HL-60 (cell line): ENCODE measurements around the gene ANO1.

ENCODE experiments used
- DNase-seq, 2 experiments: peaks; one replicate each; pipeline ENCODE4 v3.0.0-alpha.2; 2010 to 2020; ENCODE audit warnings: low read depth in 1 of 2, low spot score in 1 of 2
- H3K27ac ChIP-seq: fragments of 250-450 bp; sonication (Bioruptor Pico); replicated peaks from 2 replicates; pipeline ENCODE4 v1.5.1; 2020; ENCODE audit warnings: mild to moderate bottlenecking, moderate library complexity
- H3K27me3 ChIP-seq: fragments of 250-450 bp; sonication (Bioruptor Pico); 2 replicates; pipeline ENCODE4 v1.5.1; 2021; ENCODE audit warnings: mild to moderate bottlenecking, moderate library complexity; ENCODE audit not compliant: insufficient read depth, poor library complexity, severe bottlenecking
- H3K4me3 ChIP-seq: replicated peaks from 2 replicates; pipeline ENCODE4 v1.5.1; 2011; ENCODE audit warnings: mild to moderate bottlenecking, control low read depth, low read length; ENCODE audit not compliant: insufficient read depth
- GABPA ChIP-seq: IDR thresholded peaks from 2 replicates; pipeline ENCODE4 v1.6.1; 2012; ENCODE audit warnings: low read depth
- POLR2AphosphoS5 ChIP-seq: IDR thresholded peaks from 2 replicates; pipeline ENCODE4 v1.6.1; 2012; ENCODE audit warnings: low read depth
- SPI1 ChIP-seq: IDR thresholded peaks from 2 replicates; pipeline ENCODE4 v1.6.1; 2012; ENCODE audit warnings: low read depth, mild to moderate bottlenecking, borderline replicate concordance
- TF ChIP-seq, protein P1 (sequence below): IDR thresholded peaks from one replicate; pipeline ENCODE4 v1.5.1; 2011; ENCODE audit warnings: low read length, control low read depth, inconsistent platforms; ENCODE audit not compliant: insufficient read depth
- TF ChIP-seq, protein P2 (sequence below): IDR thresholded peaks from 2 replicates; pipeline ENCODE4 v1.6.1; 2012; ENCODE audit warnings: low read depth; ENCODE audit not compliant: insufficient replicate concordance

Gene ANO1

DNA sequence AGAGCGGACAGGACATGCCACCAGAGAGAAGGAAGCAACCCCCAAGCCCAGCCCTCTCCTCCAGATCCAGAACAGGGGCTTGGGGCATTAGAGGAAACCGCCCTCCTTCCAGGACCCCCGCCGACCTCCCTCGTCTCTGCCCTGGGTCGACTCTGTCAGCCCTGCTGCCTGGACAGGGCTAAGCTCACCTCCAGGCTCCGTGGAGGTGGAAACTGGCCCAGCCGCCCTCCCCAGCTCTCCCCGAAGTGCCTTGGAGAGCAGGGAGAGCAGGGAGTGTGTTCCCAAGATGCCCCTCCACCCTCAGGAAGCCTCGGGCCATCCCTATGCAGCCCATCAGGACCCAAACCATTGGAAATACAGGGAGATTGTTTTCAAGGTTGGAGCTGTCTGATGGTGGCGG is 26.8 kb downstream of the ANO1 start:
- TF ChIP-seq, protein P1, sequence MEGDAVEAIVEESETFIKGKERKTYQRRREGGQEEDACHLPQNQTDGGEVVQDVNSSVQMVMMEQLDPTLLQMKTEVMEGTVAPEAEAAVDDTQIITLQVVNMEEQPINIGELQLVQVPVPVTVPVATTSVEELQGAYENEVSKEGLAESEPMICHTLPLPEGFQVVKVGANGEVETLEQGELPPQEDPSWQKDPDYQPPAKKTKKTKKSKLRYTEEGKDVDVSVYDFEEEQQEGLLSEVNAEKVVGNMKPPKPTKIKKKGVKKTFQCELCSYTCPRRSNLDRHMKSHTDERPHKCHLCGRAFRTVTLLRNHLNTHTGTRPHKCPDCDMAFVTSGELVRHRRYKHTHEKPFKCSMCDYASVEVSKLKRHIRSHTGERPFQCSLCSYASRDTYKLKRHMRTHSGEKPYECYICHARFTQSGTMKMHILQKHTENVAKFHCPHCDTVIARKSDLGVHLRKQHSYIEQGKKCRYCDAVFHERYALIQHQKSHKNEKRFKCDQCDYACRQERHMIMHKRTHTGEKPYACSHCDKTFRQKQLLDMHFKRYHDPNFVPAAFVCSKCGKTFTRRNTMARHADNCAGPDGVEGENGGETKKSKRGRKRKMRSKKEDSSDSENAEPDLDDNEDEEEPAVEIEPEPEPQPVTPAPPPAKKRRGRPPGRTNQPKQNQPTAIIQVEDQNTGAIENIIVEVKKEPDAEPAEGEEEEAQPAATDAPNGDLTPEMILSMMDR, result no peak
- no peak for TF ChIP-seq SPI1
- no peak for TF ChIP-seq GABPA
- no peak for TF ChIP-seq POLR2AphosphoS5
- TF ChIP-seq, protein P2, sequence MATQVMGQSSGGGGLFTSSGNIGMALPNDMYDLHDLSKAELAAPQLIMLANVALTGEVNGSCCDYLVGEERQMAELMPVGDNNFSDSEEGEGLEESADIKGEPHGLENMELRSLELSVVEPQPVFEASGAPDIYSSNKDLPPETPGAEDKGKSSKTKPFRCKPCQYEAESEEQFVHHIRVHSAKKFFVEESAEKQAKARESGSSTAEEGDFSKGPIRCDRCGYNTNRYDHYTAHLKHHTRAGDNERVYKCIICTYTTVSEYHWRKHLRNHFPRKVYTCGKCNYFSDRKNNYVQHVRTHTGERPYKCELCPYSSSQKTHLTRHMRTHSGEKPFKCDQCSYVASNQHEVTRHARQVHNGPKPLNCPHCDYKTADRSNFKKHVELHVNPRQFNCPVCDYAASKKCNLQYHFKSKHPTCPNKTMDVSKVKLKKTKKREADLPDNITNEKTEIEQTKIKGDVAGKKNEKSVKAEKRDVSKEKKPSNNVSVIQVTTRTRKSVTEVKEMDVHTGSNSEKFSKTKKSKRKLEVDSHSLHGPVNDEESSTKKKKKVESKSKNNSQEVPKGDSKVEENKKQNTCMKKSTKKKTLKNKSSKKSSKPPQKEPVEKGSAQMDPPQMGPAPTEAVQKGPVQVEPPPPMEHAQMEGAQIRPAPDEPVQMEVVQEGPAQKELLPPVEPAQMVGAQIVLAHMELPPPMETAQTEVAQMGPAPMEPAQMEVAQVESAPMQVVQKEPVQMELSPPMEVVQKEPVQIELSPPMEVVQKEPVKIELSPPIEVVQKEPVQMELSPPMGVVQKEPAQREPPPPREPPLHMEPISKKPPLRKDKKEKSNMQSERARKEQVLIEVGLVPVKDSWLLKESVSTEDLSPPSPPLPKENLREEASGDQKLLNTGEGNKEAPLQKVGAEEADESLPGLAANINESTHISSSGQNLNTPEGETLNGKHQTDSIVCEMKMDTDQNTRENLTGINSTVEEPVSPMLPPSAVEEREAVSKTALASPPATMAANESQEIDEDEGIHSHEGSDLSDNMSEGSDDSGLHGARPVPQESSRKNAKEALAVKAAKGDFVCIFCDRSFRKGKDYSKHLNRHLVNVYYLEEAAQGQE, result no peak
- Histone ChIP-seq H3K27me3 (no peaks in the 10 kb centered on the region), H3K4me3 (no peak overlapping the region), H3K27ac (no peak overlapping the region)
- DNase-seq, result no peak

DNA sequence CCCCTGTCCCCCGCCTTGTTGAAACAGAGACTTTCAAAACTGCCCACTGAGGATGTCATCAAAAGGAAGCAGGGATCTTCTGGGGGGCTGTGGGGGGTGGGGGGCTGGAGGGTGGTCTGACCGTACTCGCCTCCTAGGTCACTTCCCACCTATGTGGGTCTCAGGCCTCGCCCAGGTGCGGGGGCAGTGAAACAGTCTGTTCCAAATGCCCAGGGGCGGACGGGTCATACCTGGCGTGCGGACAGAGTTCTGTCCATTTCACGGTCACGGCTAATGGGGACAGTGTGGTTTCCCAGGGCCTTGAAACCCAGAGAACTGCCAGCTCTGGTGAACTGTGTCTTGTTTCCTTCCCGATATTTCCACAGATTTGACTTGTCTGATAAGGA is 27.2 kb downstream of the ANO1 start:
- no peak for TF ChIP-seq GABPA
- TF ChIP-seq POLR2AphosphoS5, result no peak
- TF ChIP-seq SPI1, result no peak
- TF ChIP-seq, protein P1, result no peak
- TF ChIP-seq, protein P2, result no peak
- H3K4me3 ChIP-seq, result no peak overlapping the region
- DNase-seq, result no peak
- H3K27ac ChIP-seq, result no peak overlapping the region
- H3K27me3 ChIP-seq, result no peaks in the 10 kb centered on the region

DNA sequence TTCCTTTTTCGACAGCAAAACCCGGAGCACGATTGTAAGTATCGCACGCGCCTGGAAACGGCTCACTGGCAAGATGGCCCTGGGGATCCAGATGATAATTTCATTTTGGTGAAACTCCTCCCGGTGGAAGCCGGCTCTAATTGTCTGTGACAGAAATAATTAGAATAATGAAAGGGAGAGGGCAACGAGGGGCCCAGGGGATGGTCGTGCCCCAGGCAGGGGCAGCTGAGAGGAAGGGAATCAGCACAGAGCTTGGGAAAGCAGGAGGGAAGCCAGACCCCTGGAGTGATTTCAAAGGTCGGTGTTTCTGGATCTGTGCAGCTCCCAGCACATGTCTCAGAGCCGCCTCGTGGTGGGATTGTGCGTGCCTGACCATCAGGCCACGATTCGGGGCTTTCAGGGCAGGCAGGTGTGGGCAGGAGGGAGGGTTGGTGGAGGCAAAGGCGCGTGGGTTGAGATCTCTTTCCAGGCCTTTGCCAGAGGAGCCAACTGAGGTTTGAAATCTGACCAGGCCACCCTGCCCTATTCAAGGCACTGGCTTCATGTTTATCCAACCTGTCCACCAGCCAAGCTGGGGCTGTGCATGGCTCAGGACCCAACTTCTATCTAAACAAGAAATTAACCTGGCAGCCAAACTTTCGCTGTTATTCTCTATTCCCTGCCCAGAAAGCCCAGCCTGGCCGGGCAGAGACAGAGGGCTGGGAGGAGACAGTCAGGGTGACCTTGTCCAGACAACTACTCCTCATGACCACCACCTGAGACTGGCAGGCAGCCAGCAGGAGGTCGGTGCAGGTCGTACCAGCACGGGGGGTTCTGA is 27.8 kb downstream of the ANO1 start:
- Histone ChIP-seq H3K27ac (no peak overlapping the region), H3K27me3 (no peaks in the 10 kb centered on the region), H3K4me3 (no peak overlapping the region)
- no peak for DNase-seq
- TF ChIP-seq SPI1, result no peak
- TF ChIP-seq, protein P1, result no peak
- TF ChIP-seq POLR2AphosphoS5, result no peak
- TF ChIP-seq, protein P2, result no peak
- TF ChIP-seq GABPA, result no peak
